ENCODE data around the gene ZFAND4.

The ZFAND4 gene

GRCh38 chr10:45673074-45673648, 589 bp upstream of the ZFAND4 start (continued):
- TF ChIP-seq ZNF280D (tag by site-specific recombination; IDR thresholded peaks at IDR 0.05) (peak; percentile 19; the same call in 1 of the 2 replicates), ZEB2 (tag by site-specific recombination; IDR thresholded peaks at IDR 0.05) (0 out of 2 replicates have a peak, but pooled peaks have one; percentile 16), ZNF549 (tag by site-specific recombination; IDR thresholded peaks at IDR 0.05) (no peak), ZIC2 (tag by site-specific recombination; IDR thresholded peaks at IDR 0.05) (peak; percentile 5), ZNF362 (tag by site-specific recombination; IDR thresholded peaks at IDR 0.05) (no peak), ZNF529 (tag by site-specific recombination; IDR thresholded peaks at IDR 0.05; ENCODE audit: insufficient replicate concordance) (no peak), YY2 (tag by site-specific recombination; IDR thresholded peaks at IDR 0.05) (no peak), ZNF776 (tag by site-specific recombination; IDR thresholded peaks at IDR 0.05; ENCODE audit: borderline replicate concordance) (no peak), ZNF121 (tag by site-specific recombination; IDR thresholded peaks at IDR 0.05) (no peak), ZNF596 (tag by site-specific recombination; IDR thresholded peaks at IDR 0.05) (no peak), ZNF571 (tag by site-specific recombination; IDR thresholded peaks at IDR 0.05) (no peak), ZNF843 (tag by site-specific recombination; IDR thresholded peaks at IDR 0.05) (no peak), ZNF670 (tag by site-specific recombination; IDR thresholded peaks at IDR 0.05; ENCODE audit: low read depth) (no peak), ZNF426 (tag by site-specific recombination; IDR thresholded peaks at IDR 0.05) (no peak), ZNF335 (tag by site-specific recombination; conservative IDR thresholded peaks at IDR 0.05) (peak; percentile 100), CTCF (tag by site-specific recombination; IDR thresholded peaks at IDR 0.05) (no peak), ZNF2 (tag by site-specific recombination; IDR thresholded peaks at IDR 0.05) (0 out of 2 replicates have a peak, but pooled peaks have one; percentile 30), ZNF174 (tag by site-specific recombination; IDR thresholded peaks at IDR 0.05) (no peak), ZNF530 (tag by site-specific recombination; IDR thresholded peaks at IDR 0.05; ENCODE audit: low read depth) (no peak), ZNF302 (tag by site-specific recombination; IDR thresholded peaks at IDR 0.05; ENCODE audit: low read depth) (no peak), ZNF155 (tag by site-specific recombination; IDR thresholded peaks at IDR 0.05) (no peak), ZNF600 (tag by site-specific recombination; IDR thresholded peaks at IDR 0.05) (no peak), HOXA7 (CRISPR knock-in tag; IDR thresholded peaks at IDR 0.05; ENCODE audit: borderline replicate concordance) (no peak), ZNF624 (tag by site-specific recombination; IDR thresholded peaks at IDR 0.05) (no peak), ZNF132 (tag by site-specific recombination; IDR thresholded peaks at IDR 0.05; ENCODE audit: borderline replicate concordance) (no peak)
- TF ChIP-seq, protein P1, sequence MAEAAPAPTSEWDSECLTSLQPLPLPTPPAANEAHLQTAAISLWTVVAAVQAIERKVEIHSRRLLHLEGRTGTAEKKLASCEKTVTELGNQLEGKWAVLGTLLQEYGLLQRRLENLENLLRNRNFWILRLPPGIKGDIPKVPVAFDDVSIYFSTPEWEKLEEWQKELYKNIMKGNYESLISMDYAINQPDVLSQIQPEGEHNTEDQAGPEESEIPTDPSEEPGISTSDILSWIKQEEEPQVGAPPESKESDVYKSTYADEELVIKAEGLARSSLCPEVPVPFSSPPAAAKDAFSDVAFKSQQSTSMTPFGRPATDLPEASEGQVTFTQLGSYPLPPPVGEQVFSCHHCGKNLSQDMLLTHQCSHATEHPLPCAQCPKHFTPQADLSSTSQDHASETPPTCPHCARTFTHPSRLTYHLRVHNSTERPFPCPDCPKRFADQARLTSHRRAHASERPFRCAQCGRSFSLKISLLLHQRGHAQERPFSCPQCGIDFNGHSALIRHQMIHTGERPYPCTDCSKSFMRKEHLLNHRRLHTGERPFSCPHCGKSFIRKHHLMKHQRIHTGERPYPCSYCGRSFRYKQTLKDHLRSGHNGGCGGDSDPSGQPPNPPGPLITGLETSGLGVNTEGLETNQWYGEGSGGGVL (tag by site-specific recombination; IDR thresholded peaks at IDR 0.05) = no peak
- TF ChIP-seq, protein P2, sequence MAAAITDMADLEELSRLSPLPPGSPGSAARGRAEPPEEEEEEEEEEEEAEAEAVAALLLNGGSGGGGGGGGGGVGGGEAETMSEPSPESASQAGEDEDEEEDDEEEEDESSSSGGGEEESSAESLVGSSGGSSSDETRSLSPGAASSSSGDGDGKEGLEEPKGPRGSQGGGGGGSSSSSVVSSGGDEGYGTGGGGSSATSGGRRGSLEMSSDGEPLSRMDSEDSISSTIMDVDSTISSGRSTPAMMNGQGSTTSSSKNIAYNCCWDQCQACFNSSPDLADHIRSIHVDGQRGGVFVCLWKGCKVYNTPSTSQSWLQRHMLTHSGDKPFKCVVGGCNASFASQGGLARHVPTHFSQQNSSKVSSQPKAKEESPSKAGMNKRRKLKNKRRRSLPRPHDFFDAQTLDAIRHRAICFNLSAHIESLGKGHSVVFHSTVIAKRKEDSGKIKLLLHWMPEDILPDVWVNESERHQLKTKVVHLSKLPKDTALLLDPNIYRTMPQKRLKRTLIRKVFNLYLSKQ (tag by site-specific recombination; IDR thresholded peaks at IDR 0.05; ENCODE audit: borderline replicate concordance) = no peak
- TF ChIP-seq, protein P3, sequence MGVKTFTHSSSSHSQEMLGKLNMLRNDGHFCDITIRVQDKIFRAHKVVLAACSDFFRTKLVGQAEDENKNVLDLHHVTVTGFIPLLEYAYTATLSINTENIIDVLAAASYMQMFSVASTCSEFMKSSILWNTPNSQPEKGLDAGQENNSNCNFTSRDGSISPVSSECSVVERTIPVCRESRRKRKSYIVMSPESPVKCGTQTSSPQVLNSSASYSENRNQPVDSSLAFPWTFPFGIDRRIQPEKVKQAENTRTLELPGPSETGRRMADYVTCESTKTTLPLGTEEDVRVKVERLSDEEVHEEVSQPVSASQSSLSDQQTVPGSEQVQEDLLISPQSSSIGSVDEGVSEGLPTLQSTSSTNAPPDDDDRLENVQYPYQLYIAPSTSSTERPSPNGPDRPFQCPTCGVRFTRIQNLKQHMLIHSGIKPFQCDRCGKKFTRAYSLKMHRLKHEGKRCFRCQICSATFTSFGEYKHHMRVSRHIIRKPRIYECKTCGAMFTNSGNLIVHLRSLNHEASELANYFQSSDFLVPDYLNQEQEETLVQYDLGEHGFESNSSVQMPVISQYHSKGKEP (tag by site-specific recombination; IDR thresholded peaks at IDR 0.05) = no peak

Measured in HEK293 (cell line).